SK-N-SH (cell line): ENCODE measurements around the gene CASP9.

Experiments
- POLR2AphosphoS5 ChIP-seq: IDR thresholded peaks from 2 replicates; pipeline ENCODE4 v1.6.1; 2012; ENCODE audit warnings: low read depth, low read length
- TF ChIP-seq, protein P1 (sequence below): IDR thresholded peaks from 2 replicates; pipeline ENCODE4 v1.4.0; 2012; ENCODE audit warnings: low read depth
- TF ChIP-seq, protein P2 (sequence below): fragments of 200-600 bp; sonication (generic); IDR thresholded peaks from 2 replicates; pipeline ENCODE4 v1.6.1; 2017; ENCODE audit warnings: antibody characterized with exemption, mild to moderate bottlenecking, moderate library complexity

DNA sequence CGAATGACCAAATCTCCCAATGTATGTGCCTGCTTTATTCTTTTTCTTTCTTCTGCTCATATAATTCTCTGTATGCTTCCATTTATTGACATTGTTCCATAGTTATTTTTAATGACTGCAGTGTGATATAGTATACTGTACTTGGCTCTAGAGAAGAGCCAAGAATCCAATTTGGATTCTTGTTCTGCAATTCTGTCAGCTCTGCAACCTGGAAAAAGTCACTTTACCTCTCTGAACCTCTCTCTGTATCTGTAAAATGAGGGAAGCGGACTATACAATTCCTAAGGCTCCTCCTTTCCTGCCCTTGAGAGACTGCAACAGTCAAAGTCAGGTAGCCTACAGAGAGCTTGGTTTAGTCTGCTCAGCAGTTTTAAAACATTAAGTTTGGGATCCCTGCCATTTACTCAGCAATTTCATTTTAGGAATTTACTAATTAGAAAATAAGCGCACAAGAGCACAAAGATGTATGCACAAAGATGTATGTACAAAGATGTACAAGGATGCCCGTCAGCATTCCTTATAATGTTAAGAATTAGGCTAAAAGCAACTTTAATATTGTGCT, 17.3 kb upstream of the CASP9 start:
- TF ChIP-seq, protein P1, sequence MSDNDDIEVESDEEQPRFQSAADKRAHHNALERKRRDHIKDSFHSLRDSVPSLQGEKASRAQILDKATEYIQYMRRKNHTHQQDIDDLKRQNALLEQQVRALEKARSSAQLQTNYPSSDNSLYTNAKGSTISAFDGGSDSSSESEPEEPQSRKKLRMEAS, result no peak
- TF ChIP-seq, protein P2, sequence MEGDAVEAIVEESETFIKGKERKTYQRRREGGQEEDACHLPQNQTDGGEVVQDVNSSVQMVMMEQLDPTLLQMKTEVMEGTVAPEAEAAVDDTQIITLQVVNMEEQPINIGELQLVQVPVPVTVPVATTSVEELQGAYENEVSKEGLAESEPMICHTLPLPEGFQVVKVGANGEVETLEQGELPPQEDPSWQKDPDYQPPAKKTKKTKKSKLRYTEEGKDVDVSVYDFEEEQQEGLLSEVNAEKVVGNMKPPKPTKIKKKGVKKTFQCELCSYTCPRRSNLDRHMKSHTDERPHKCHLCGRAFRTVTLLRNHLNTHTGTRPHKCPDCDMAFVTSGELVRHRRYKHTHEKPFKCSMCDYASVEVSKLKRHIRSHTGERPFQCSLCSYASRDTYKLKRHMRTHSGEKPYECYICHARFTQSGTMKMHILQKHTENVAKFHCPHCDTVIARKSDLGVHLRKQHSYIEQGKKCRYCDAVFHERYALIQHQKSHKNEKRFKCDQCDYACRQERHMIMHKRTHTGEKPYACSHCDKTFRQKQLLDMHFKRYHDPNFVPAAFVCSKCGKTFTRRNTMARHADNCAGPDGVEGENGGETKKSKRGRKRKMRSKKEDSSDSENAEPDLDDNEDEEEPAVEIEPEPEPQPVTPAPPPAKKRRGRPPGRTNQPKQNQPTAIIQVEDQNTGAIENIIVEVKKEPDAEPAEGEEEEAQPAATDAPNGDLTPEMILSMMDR, result no peak
- no peak for TF ChIP-seq POLR2AphosphoS5
